Measurements from ENCODE around the gene PTCD1. TPM values are rescaled to one million over a fixed set of nuclear protein-coding genes. Genes with fewer than 3 reads are reported as not detected.

The PTCD1 gene
- total and polyA plus RNA-seq, 7 experiments from 2014 or later, result 3.7 to 10.8 (median 4.3) TPM

GRCh38 chr7:99453105-99453504, 14.5 kb upstream of the PTCD1 start:
- ATAC-seq (no peak), DNase-seq (no peak)
- no peaks in the 10 kb centered on the region for H3K4me1 ChIP-seq (ENCODE audit: control insufficient read depth in 2 of 2, insufficient read depth in 2 of 2, low read length in 2 of 2)
- no peak overlapping the region for H3K4me3 ChIP-seq (ENCODE audit: low read length)
- Mint-ChIP-seq H3K9me3 (no peaks in the 10 kb centered on the region), H3K4me3 (no peak overlapping the region), H3K27me3 (no peaks in the 10 kb centered on the region), H3K4me1 (peaks cover 0 to 7% (median 1%) of the 10 kb centered on the region in 7 donors), H3K36me3 (peaks cover 0 to 17% (median 4%) of the 10 kb centered on the region in 5 donors), H3K27ac (no peak overlapping the region)
- intact Hi-C loops (cut with micrococcal nuclease), result no loop called here
- no peaks in the 10 kb centered on the region for H3K9me3 ChIP-seq (ENCODE audit: control insufficient read depth in 2 of 3, low read length in 3 of 3)
- POLR2A ChIA-PET, result no interaction called here
- peaks cover 0 to 94% (median 16%) of the 10 kb centered on the region in 3 experiments for H3K36me3 ChIP-seq (ENCODE audit: control insufficient read depth in 2 of 3, insufficient read depth in 3 of 3, low read length in 3 of 3)
- no peak overlapping the region for H3K27ac ChIP-seq (ENCODE audit: low read depth, low read length)
- CTCF ChIA-PET, result interaction anchor here (0.5 kb wide), 1 partner anchor 91 kb away, joined by 3 read pairs; no protein-coding TSS in a partner anchor
- no peaks in the 10 kb centered on the region for H3K27me3 ChIP-seq (ENCODE audit: control insufficient read depth in 2 of 2, insufficient read depth in 2 of 2, low read length in 2 of 2)

- no peaks in the 10 kb centered on the region for H3K9me3 ChIP-seq (ENCODE audit: control insufficient read depth in 2 of 3, low read length in 3 of 3)
- Mint-ChIP-seq H3K36me3 (peaks cover 0 to 21% (median 4%) of the 10 kb centered on the region in 5 donors), H3K4me1 (peaks cover 0 to 7% (median 1%) of the 10 kb centered on the region in 7 donors), H3K9me3 (no peaks in the 10 kb centered on the region), H3K27ac (no peak overlapping the region), H3K27me3 (no peaks in the 10 kb centered on the region), H3K4me3 (no peak overlapping the region)
- H3K4me1 ChIP-seq (ENCODE audit: control insufficient read depth in 2 of 2, insufficient read depth in 2 of 2, low read length in 2 of 2), result no peaks in the 10 kb centered on the region
- no peak overlapping the region for H3K27ac ChIP-seq (ENCODE audit: low read depth, low read length)
- DNase-seq (no peak), ATAC-seq (no peak)
- peaks cover 0 to 94% (median 15%) of the 10 kb centered on the region in 3 experiments for H3K36me3 ChIP-seq (ENCODE audit: control insufficient read depth in 2 of 3, insufficient read depth in 3 of 3, low read length in 3 of 3)
- ChIA-PET POLR2A (no interaction called here), CTCF (no interaction called here)
- H3K4me3 ChIP-seq (ENCODE audit: low read length), result no peak overlapping the region
- H3K27me3 ChIP-seq (ENCODE audit: control insufficient read depth in 2 of 2, insufficient read depth in 2 of 2, low read length in 2 of 2), result no peaks in the 10 kb centered on the region
- intact Hi-C loops (cut with micrococcal nuclease), result no loop called here
Observed at GRCh38 chr7:99452541-99452940, 13.9 kb upstream of the PTCD1 start.

GRCh38 chr7:99451936-99452335, 13.3 kb upstream of the PTCD1 start:
- no peak overlapping the region for H3K4me3 ChIP-seq (ENCODE audit: low read length)
- ATAC-seq (no peak), DNase-seq (no peak)
- peaks cover 0 to 92% (median 15%) of the 10 kb centered on the region in 3 experiments for H3K36me3 ChIP-seq (ENCODE audit: control insufficient read depth in 2 of 3, insufficient read depth in 3 of 3, low read length in 3 of 3)
- H3K27ac ChIP-seq (ENCODE audit: low read depth, low read length), result no peak overlapping the region
- H3K4me1 ChIP-seq (ENCODE audit: control insufficient read depth in 2 of 2, insufficient read depth in 2 of 2, low read length in 2 of 2), result no peaks in the 10 kb centered on the region
- ChIA-PET POLR2A (no interaction called here), CTCF (no interaction called here)
- H3K36me3 Mint-ChIP-seq, result peaks cover 0 to 21% (median 4%) of the 10 kb centered on the region in 5 donors
- no peaks in the 10 kb centered on the region for H3K9me3 Mint-ChIP-seq
- H3K9me3 ChIP-seq (ENCODE audit: control insufficient read depth in 2 of 3, low read length in 3 of 3), result no peaks in the 10 kb centered on the region
- no peak overlapping the region for H3K4me3 Mint-ChIP-seq
- H3K4me1 Mint-ChIP-seq, result peaks cover 0 to 7% (median 1%) of the 10 kb centered on the region in 7 donors
- intact Hi-C loops (cut with micrococcal nuclease), result no loop called here
- no peaks in the 10 kb centered on the region for H3K27me3 ChIP-seq (ENCODE audit: control insufficient read depth in 2 of 2, insufficient read depth in 2 of 2, low read length in 2 of 2)
- H3K27me3 Mint-ChIP-seq, result no peaks in the 10 kb centered on the region
- peak overlapping the region in 1 of 9 donors; percentile 64 for H3K27ac Mint-ChIP-seq

GRCh38 chr7:99449326-99449725, 10.7 kb upstream of the PTCD1 start:
- Histone ChIP-seq H3K9me3 (ENCODE audit: control insufficient read depth in 2 of 3, low read length in 3 of 3) (no peaks in the 10 kb centered on the region), H3K4me1 (ENCODE audit: control insufficient read depth in 2 of 2, insufficient read depth in 2 of 2, low read length in 2 of 2) (no peaks in the 10 kb centered on the region), H3K36me3 (ENCODE audit: control insufficient read depth in 2 of 3, insufficient read depth in 3 of 3, low read length in 3 of 3) (peaks cover 10 to 88% (median 15%) of the 10 kb centered on the region in 3 experiments), H3K27ac (ENCODE audit: low read depth, low read length) (no peak overlapping the region), H3K27me3 (ENCODE audit: control insufficient read depth in 2 of 2, insufficient read depth in 2 of 2, low read length in 2 of 2) (no peaks in the 10 kb centered on the region), H3K4me3 (ENCODE audit: low read length) (no peak overlapping the region)
- intact Hi-C loops (cut with micrococcal nuclease), result no loop called here
- Mint-ChIP-seq H3K27ac (peak overlapping the region in 4 of 9 donors; percentile 43 to 57 (median 46)), H3K36me3 (peaks cover 0 to 35% (median 4%) of the 10 kb centered on the region in 5 donors), H3K9me3 (no peaks in the 10 kb centered on the region), H3K27me3 (no peaks in the 10 kb centered on the region), H3K4me1 (peaks cover 0 to 7% (median 3%) of the 10 kb centered on the region in 7 donors), H3K4me3 (no peak overlapping the region)
- DNase-seq, result no peak
- POLR2A ChIA-PET, result interaction anchor here (0.6 kb wide), 1 partner anchor 92 kb away, joined by 3 read pairs; no protein-coding TSS in a partner anchor
- CTCF ChIA-PET, result no interaction called here
- no peak for ATAC-seq

- Histone ChIP-seq H3K9me3 (ENCODE audit: control insufficient read depth in 2 of 3, low read length in 3 of 3) (no peaks in the 10 kb centered on the region), H3K4me3 (ENCODE audit: low read length) (no peak overlapping the region), H3K4me1 (ENCODE audit: control insufficient read depth in 2 of 2, insufficient read depth in 2 of 2, low read length in 2 of 2) (no peaks in the 10 kb centered on the region), H3K27ac (ENCODE audit: low read depth, low read length) (no peak overlapping the region), H3K36me3 (ENCODE audit: control insufficient read depth in 2 of 3, insufficient read depth in 3 of 3, low read length in 3 of 3) (peaks cover 10 to 84% (median 15%) of the 10 kb centered on the region in 3 experiments), H3K27me3 (ENCODE audit: control insufficient read depth in 2 of 2, insufficient read depth in 2 of 2, low read length in 2 of 2) (no peaks in the 10 kb centered on the region)
- no peak for ATAC-seq
- CTCF ChIA-PET, result no interaction called here
- POLR2A ChIA-PET, result interaction anchor here (0.6 kb wide), 2 partner anchors 90 to 92 kb away, joined by 3 to 4 read pairs; no protein-coding TSS in a partner anchor
- no peak for DNase-seq
- intact Hi-C loops (cut with micrococcal nuclease), result no loop called here
- Mint-ChIP-seq H3K4me1 (peaks cover 0 to 7% (median 3%) of the 10 kb centered on the region in 7 donors), H3K9me3 (no peaks in the 10 kb centered on the region), H3K27me3 (no peaks in the 10 kb centered on the region), H3K27ac (peak overlapping the region in 1 of 9 donors; percentile 21), H3K4me3 (no peak overlapping the region), H3K36me3 (peaks cover 0 to 33% (median 4%) of the 10 kb centered on the region in 5 donors)
Observed at GRCh38 chr7:99448855-99449254, 10.3 kb upstream of the PTCD1 start.

- POLR2A ChIA-PET, result interaction anchor here (0.5 kb wide), 1 partner anchor 692 kb away, joined by 3 read pairs; no protein-coding TSS in a partner anchor
- no peak for ATAC-seq
- no peak overlapping the region for H3K27ac Mint-ChIP-seq
Observed at GRCh38 chr7:99447943-99448342, 9.3 kb upstream of the PTCD1 start.

GRCh38 chr7:99446096-99446495, 7.5 kb upstream of the PTCD1 start:
- H3K27ac Mint-ChIP-seq, result peak overlapping the region in 1 of 9 donors; percentile 38
- Histone ChIP-seq H3K4me1 (ENCODE audit: control insufficient read depth in 2 of 2, insufficient read depth in 2 of 2, low read length in 2 of 2) (no peaks in the 10 kb centered on the region), H3K27me3 (ENCODE audit: control insufficient read depth in 2 of 2, insufficient read depth in 2 of 2, low read length in 2 of 2) (no peaks in the 10 kb centered on the region), H3K9me3 (ENCODE audit: control insufficient read depth in 2 of 3, low read length in 3 of 3) (no peaks in the 10 kb centered on the region), H3K4me3 (ENCODE audit: low read length) (no peak overlapping the region), H3K36me3 (ENCODE audit: control insufficient read depth in 2 of 3, insufficient read depth in 3 of 3, low read length in 3 of 3) (peaks cover 10 to 65% (median 11%) of the 10 kb centered on the region in 3 experiments), H3K27ac (ENCODE audit: low read depth, low read length) (no peak overlapping the region)
- no peak for ATAC-seq
- ChIA-PET CTCF (no interaction called here), POLR2A (no interaction called here)
- no peaks in the 10 kb centered on the region for H3K9me3 Mint-ChIP-seq
- no peak overlapping the region for H3K4me3 Mint-ChIP-seq
- intact Hi-C loops (cut with micrococcal nuclease), result no loop called here
- no peaks in the 10 kb centered on the region for H3K27me3 Mint-ChIP-seq
- peaks cover 4 to 20% (median 17%) of the 10 kb centered on the region in 7 donors for H3K4me1 Mint-ChIP-seq
- DNase-seq, result no peak
- H3K36me3 Mint-ChIP-seq, result peaks cover 0 to 34% (median 8%) of the 10 kb centered on the region in 5 donors

More at GRCh38 chr7:99447943-99448342, 9.3 kb upstream of the PTCD1 start:
- Mint-ChIP-seq H3K4me3 (no peak overlapping the region), H3K4me1 (peaks cover 3 to 11% (median 8%) of the 10 kb centered on the region in 7 donors), H3K36me3 (peaks cover 0 to 33% (median 5%) of the 10 kb centered on the region in 5 donors), H3K27me3 (no peaks in the 10 kb centered on the region), H3K9me3 (no peaks in the 10 kb centered on the region)
- Histone ChIP-seq H3K27ac (ENCODE audit: low read depth, low read length) (no peak overlapping the region), H3K4me1 (ENCODE audit: control insufficient read depth in 2 of 2, insufficient read depth in 2 of 2, low read length in 2 of 2) (no peaks in the 10 kb centered on the region), H3K4me3 (ENCODE audit: low read length) (no peak overlapping the region), H3K36me3 (ENCODE audit: control insufficient read depth in 2 of 3, insufficient read depth in 3 of 3, low read length in 3 of 3) (peaks cover 10 to 80% (median 15%) of the 10 kb centered on the region in 3 experiments), H3K9me3 (ENCODE audit: control insufficient read depth in 2 of 3, low read length in 3 of 3) (no peaks in the 10 kb centered on the region), H3K27me3 (ENCODE audit: control insufficient read depth in 2 of 2, insufficient read depth in 2 of 2, low read length in 2 of 2) (no peaks in the 10 kb centered on the region)
- CTCF ChIA-PET, result no interaction called here
- intact Hi-C loops (cut with micrococcal nuclease), result no loop called here
- no peak for DNase-seq
